HUES6 (cell line): ENCODE data around the gene GLRX3.

Source experiments
- H3K27ac ChIP-seq: 2 replicates; pipeline ENCODE4 v1.7.0; 2013; ENCODE audit warnings: low read depth, mild to moderate bottlenecking, low read length, inconsistent platforms
- H3K27me3 ChIP-seq: 2 replicates; pipeline ENCODE4 v1.6.1; 2013; ENCODE audit warnings: low read length; ENCODE audit not compliant: control insufficient read depth, insufficient read depth
- H3K36me3 ChIP-seq: 2 replicates; pipeline ENCODE4 v1.6.1; 2013; ENCODE audit warnings: low read length; ENCODE audit not compliant: control insufficient read depth, insufficient read depth
- H3K4me1 ChIP-seq: 2 replicates; pipeline ENCODE4 v1.6.1; 2013; ENCODE audit warnings: low read length; ENCODE audit not compliant: control insufficient read depth, insufficient read depth
- H3K4me3 ChIP-seq: 2 replicates; pipeline ENCODE4 v1.5.1; 2013; ENCODE audit warnings: low read depth, low read length
- H3K9ac ChIP-seq: one replicate; pipeline ENCODE4 v1.6.1; 2013; ENCODE audit warnings: mild to moderate bottlenecking, low read length
- H3K9me3 ChIP-seq: 2 replicates; pipeline ENCODE4 v1.6.1; 2013; ENCODE audit warnings: low read depth, low read length; ENCODE audit not compliant: control insufficient read depth, insufficient read depth

GLRX3 gene

DNA sequence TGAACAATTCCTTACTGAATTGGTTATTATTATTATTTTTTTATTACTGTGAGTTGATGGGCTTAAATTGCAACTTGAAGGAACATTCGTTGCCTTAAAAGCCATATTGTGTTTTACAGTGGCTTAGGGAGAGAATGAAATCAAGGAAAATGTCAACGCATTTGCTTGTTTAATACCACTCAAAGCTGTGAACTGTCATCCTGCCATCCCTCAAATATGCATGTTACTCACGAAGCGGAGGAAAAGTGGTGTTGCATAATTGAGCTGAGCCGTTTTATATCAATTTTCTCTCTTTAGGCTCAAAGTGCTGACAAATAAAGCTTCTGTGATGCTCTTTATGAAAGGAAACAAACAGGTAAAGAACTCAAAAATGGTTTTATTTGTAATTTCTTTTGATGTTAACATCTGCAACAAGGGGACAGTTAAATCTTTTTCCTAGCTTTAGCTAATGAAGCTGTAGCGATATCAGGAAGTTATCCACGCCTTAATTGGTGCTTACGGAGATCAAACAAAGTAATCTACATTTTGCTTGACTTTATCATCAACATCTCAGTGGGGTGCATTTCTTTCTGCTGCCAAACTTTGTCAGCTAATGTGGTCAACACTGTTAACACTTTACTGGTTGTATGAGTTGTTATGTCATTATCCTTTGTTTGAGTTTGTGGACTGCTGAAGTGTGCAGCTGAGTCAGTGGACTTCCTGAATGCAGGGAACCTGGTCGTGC, 33.1 kb downstream of the GLRX3 start:
- H3K27me3 ChIP-seq, result no peaks in the 10 kb centered on the region
- no peak overlapping the region for H3K4me3 ChIP-seq
- no peak overlapping the region for H3K27ac ChIP-seq
- no peaks in the 10 kb centered on the region for H3K9me3 ChIP-seq
- H3K9ac ChIP-seq, result no peak overlapping the region
- peaks cover 14% of the 10 kb centered on the region for H3K4me1 ChIP-seq
- H3K36me3 ChIP-seq, result peaks cover 81% of the 10 kb centered on the region

DNA sequence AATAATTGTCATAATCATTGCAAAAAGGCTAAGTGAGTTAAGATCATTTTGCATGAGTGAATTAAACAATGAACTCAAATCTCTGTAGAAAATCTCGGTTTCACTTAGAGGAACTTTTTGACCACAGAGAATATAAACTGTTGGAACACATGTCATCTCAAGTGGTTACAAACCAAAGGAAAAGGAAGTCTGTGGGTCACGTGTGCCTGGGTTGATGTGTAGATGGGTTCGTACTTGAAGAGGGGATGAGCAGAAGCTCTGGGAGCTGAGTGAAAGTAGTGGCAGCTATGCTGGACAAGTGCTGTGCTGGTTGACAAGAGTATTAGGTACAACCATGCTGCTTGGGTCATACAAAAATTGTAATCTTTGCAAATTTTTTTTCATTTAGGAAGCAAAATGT, 35.0 kb downstream of the GLRX3 start:
- Histone ChIP-seq H3K27ac (no peak overlapping the region), H3K4me3 (no peak overlapping the region), H3K27me3 (no peaks in the 10 kb centered on the region), H3K9ac (no peak overlapping the region), H3K9me3 (no peaks in the 10 kb centered on the region), H3K4me1 (peaks cover 14% of the 10 kb centered on the region), H3K36me3 (peaks cover 80% of the 10 kb centered on the region)

DNA sequence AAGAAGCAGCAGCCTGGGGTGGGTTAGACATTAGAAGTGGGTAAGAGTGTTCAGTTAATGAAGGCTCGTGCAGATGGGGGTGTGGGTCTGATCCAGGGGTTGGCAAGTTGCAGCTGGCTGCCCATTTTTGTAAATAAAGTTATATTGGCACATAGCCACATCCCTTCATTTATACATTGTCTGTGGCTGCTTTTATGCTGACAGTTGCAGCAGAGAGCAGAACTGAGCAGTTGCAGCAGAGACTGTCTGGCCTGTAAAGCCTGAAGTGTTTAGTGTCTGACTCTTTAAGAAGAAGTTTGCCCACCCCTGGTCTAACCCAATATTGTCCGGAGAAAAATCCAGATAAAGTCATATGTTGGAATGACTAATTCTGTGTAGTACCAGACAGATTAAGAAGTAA, 38.1 kb downstream of the GLRX3 start:
- no peak overlapping the region for H3K27ac ChIP-seq
- H3K4me3 ChIP-seq, result no peak overlapping the region
- peaks cover 5% of the 10 kb centered on the region for H3K4me1 ChIP-seq
- H3K9me3 ChIP-seq, result no peaks in the 10 kb centered on the region
- peaks cover 72% of the 10 kb centered on the region for H3K36me3 ChIP-seq
- no peaks in the 10 kb centered on the region for H3K27me3 ChIP-seq
- no peak overlapping the region for H3K9ac ChIP-seq

DNA sequence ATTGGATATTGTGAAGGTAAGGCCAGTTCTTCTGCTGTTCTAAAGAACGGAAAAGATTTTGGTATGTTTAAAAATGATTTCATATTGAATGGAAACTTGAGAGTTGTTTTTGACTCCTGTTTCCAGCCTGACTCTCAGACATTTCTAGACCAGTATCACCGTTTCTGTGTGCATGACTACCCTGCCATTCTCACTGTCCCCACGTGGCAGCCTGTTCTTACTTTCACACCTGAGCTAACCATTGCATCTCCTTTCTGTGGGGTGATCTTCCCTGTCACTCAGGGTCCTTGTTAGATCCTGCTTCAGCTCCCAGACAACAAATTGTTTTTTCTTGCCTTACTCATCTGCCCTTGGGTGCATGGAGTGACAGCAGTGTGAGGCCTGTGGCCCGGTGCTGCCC, 38.9 kb downstream of the GLRX3 start:
- H3K9me3 ChIP-seq, result no peaks in the 10 kb centered on the region
- no peaks in the 10 kb centered on the region for H3K4me1 ChIP-seq
- no peak overlapping the region for H3K4me3 ChIP-seq
- no peaks in the 10 kb centered on the region for H3K27me3 ChIP-seq
- no peak overlapping the region for H3K9ac ChIP-seq
- no peak overlapping the region for H3K27ac ChIP-seq
- H3K36me3 ChIP-seq, result peaks cover 70% of the 10 kb centered on the region

DNA sequence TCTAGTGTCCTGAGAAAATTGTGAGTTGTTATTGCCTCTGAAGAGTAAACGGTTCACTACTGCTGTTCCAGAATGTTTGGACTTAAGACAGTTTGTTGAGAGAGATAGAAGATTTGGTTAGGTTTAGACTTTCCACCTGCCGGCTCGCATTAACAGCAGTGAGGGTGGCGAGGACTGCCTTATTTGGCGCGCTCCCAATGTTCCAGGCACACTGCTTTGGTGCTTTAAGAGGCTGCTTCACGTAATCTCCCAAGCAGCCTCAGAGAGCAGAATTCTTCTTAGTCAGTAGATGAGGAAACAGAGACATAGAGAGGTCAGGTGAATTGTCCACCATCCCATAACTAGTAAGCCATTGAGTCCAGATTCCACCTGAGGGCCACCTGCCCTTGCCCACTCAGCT, 41.1 kb downstream of the GLRX3 start:
- Histone ChIP-seq H3K27me3 (no peaks in the 10 kb centered on the region), H3K4me3 (no peak overlapping the region), H3K27ac (no peak overlapping the region), H3K9ac (no peak overlapping the region), H3K36me3 (peaks cover 76% of the 10 kb centered on the region), H3K9me3 (no peaks in the 10 kb centered on the region), H3K4me1 (no peaks in the 10 kb centered on the region)

DNA sequence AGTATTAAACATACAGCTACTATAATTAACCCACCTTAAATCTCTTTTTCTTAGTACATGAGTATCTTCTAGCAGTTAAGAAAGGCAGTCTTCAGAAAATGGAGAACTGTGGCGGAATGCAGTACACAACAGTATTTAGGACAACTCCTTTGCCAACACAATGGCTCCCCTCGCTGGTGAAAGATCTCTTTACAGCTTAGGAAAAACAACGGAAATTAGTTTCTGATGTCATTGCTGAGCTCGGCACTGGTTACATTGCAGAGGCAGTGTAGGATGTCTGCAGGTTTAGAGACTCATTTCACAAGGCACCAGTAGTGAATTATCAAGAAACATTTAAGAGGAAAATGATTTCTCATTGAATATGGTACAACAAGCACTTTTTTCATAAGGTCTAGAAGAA, 43.4 kb downstream of the GLRX3 start:
- Histone ChIP-seq H3K27ac (no peak overlapping the region), H3K4me1 (no peaks in the 10 kb centered on the region), H3K27me3 (no peaks in the 10 kb centered on the region), H3K36me3 (peaks cover 80% of the 10 kb centered on the region), H3K9me3 (no peaks in the 10 kb centered on the region), H3K9ac (no peak overlapping the region), H3K4me3 (no peak overlapping the region)

DNA sequence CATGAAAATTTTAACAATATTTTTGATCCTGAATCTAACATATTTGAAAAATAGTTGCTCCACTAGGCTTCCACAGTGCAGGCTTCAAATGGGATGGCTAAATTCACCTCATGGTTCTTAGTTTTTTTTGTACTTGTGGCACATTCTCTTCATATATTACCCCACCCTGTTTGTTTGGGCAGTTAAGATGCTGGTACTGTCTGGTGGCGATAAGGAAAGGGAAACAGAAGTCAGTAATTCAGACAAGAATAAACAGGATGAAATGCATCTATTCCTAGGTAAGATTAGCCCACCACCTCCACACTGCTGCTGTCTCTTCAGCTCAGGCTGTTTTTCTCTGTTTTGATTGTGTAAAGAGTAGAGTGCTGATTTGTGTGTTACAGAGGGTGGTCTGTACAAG, 44.2 kb downstream of the GLRX3 start:
- Histone ChIP-seq H3K27me3 (no peaks in the 10 kb centered on the region), H3K27ac (no peak overlapping the region), H3K36me3 (peaks cover 80% of the 10 kb centered on the region), H3K4me3 (no peak overlapping the region), H3K9ac (no peak overlapping the region), H3K9me3 (no peaks in the 10 kb centered on the region), H3K4me1 (no peaks in the 10 kb centered on the region)

DNA sequence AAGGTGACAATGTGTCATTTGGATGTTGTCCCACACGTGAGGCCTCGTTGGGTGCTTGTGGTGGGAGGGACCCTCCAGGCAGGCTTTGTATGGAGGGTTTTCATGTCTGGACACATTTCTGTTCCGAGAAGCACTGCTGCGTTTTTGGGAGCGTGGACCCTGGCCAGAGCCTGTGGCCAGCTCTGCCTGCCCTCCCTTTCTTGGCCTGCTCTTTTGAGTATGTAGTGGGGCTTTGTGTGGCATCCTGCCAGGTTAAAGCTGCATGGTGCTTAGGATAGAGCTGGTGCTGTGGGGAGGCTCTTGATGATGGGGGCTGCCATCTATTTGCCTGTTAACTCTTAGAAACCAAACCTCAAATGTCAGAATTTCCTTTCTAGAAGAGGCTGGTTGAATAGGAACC, 45.7 kb downstream of the GLRX3 start:
- Histone ChIP-seq H3K4me3 (no peak overlapping the region), H3K9ac (no peak overlapping the region), H3K27me3 (no peaks in the 10 kb centered on the region), H3K4me1 (no peaks in the 10 kb centered on the region), H3K27ac (no peak overlapping the region), H3K9me3 (no peaks in the 10 kb centered on the region), H3K36me3 (peaks cover 78% of the 10 kb centered on the region)

DNA sequence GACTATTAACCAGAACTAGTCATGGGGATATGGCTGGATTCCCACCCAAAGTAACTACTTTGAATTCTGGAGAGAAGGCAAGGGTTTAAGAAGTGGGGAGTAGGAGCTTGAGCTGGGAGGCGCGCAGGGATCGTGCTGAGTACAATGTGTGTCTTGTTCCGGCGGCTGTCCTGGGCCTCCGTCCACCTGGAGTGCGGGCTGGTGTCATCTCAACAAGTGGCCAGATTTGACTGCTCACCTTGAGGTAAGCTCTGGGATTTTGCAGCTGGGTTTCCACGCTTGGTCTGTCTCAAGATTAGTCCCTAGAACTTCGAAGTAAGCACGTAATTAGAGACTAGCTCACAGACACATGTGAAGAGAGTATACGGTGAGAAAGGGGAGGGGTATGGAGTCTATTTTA, 49.4 kb downstream of the GLRX3 start:
- peaks cover 64% of the 10 kb centered on the region for H3K36me3 ChIP-seq
- no peak overlapping the region for H3K4me3 ChIP-seq
- H3K27ac ChIP-seq, result no peak overlapping the region
- 0 out of 2 replicates have a peak, but pooled peaks cover 5% of the 10 kb centered on the region for H3K9me3 ChIP-seq
- no peaks in the 10 kb centered on the region for H3K27me3 ChIP-seq
- peaks cover under 1% of the 10 kb centered on the region; the same call in 1 of the 2 replicates for H3K4me1 ChIP-seq
- no peak overlapping the region for H3K9ac ChIP-seq

DNA sequence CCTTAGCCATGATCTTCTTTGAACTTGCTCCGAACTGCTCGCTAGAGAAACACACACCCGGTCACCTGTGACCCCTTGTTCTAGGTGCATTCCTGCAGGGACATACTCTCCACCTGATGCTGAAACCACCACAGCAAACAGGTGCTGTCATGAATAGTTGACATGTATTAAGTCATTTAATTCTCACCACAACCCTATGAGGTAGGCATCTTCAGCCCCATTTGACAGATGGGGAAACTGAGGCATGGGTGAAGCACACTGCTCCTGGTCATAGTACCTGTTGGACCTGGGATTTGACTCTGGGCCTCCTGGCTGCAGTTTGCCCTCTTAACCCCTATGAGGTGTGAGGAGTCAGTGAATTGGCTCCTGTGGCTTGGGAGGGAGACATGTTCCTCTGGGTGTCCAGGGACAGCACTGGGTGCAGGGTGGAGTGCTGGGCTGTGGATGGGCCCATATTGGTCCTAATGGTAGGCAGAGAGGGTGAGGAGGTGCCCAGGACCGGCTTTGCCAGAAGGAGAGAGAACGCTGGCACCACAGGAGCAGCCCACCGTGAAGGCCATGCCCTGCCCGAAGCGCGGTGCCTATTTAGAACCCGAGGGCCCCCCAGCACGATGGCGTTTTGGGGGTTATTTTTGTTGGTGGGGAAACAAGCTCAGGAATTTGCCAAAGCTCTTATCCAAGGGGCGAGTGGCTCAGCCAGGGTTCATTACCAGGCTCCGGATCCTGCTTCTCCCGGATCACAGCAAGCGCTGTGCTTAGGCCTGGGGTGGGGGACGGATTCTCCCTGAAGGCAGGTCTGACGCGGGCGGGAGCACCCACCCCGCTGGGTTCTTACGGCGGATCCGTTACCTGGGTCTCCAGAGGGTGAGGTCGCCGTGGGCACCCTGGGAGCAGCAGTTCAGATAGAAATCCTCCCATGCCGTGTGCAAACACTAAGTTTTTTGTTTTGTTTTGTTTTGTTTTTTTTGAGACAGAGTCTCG, 52.3 kb downstream of the GLRX3 start:
- no peak overlapping the region for H3K27ac ChIP-seq
- H3K4me1 ChIP-seq, result peaks cover 4% of the 10 kb centered on the region; the same call in 1 of the 2 replicates
- peaks cover 36% of the 10 kb centered on the region for H3K36me3 ChIP-seq
- 0 out of 2 replicates have a peak, but pooled peaks cover 5% of the 10 kb centered on the region for H3K9me3 ChIP-seq
- H3K9ac ChIP-seq, result no peak overlapping the region
- H3K4me3 ChIP-seq, result no peak overlapping the region
- no peaks in the 10 kb centered on the region for H3K27me3 ChIP-seq

DNA sequence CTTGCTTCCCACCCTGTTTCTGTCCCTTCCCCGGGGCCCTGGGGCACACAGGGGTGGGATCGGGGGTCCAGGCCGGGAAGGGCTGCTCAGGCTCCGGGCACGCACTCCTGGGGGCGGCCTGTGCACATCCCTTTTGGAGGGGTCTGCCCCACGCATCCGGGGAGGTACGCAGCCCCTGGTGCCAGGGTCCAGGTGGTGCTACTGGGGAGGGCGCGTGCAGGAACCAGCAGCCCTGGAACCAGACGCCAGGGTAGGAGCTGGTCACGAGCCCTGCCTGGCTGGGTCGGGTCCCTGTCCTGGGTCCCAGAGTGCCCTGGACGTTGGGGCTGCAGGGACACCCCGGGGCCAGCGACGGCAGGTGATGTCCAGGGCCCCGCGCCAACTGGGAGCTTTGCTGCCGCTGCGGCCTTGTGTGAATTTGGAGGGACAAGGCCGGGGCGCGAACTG, 53.4 kb downstream of the GLRX3 start:
- Histone ChIP-seq H3K9me3 (0 out of 2 replicates have a peak, but pooled peaks cover 5% of the 10 kb centered on the region), H3K27me3 (no peaks in the 10 kb centered on the region)

More for the DNA sequence above, 53.4 kb downstream of the GLRX3 start:
- H3K27ac ChIP-seq, result no peak overlapping the region
- H3K36me3 ChIP-seq, result peaks cover 25% of the 10 kb centered on the region
- H3K4me3 ChIP-seq, result no peak overlapping the region
- H3K4me1 ChIP-seq, result peaks cover 11% of the 10 kb centered on the region; the same call in 1 of the 2 replicates
- H3K9ac ChIP-seq, result no peak overlapping the region
